ENCODE results near the gene HTRA1.

The HTRA1 gene

GRCh38 chr10:122500726-122501125 is 39.4 kb downstream of the HTRA1 start:
- no peak overlapping the region for H3K4me2 ChIP-seq
- H3K27ac ChIP-seq: no peak overlapping the region
- no peaks in the 10 kb centered on the region for H3K36me3 ChIP-seq
- H3K4me3 ChIP-seq: no peak overlapping the region
- no peaks in the 10 kb centered on the region for H3K9me3 ChIP-seq
- no peak for TF ChIP-seq Cebpa-rat (IDR thresholded peaks at IDR 0.05)
- no peak overlapping the region for H3K9ac ChIP-seq
- H4K20me1 ChIP-seq: no peaks in the 10 kb centered on the region
- H3K4me1 ChIP-seq: peaks cover 7% of the 10 kb centered on the region; the same call in 1 of the 2 replicates
- H3K27me3 ChIP-seq: no peaks in the 10 kb centered on the region

GRCh38 chr10:122503012-122503411 is 41.7 kb downstream of the HTRA1 start:
- Histone ChIP-seq H3K27ac (no peak overlapping the region), H3K9ac (no peak overlapping the region), H3K4me3 (no peak overlapping the region), H3K36me3 (no peaks in the 10 kb centered on the region), H3K4me2 (no peak overlapping the region), H4K20me1 (no peaks in the 10 kb centered on the region), H3K27me3 (no peaks in the 10 kb centered on the region), H3K9me3 (no peaks in the 10 kb centered on the region), H3K4me1 (peaks cover 7% of the 10 kb centered on the region; the same call in 1 of the 2 replicates)
- no peak for TF ChIP-seq Cebpa-rat (IDR thresholded peaks at IDR 0.05)

DNA sequence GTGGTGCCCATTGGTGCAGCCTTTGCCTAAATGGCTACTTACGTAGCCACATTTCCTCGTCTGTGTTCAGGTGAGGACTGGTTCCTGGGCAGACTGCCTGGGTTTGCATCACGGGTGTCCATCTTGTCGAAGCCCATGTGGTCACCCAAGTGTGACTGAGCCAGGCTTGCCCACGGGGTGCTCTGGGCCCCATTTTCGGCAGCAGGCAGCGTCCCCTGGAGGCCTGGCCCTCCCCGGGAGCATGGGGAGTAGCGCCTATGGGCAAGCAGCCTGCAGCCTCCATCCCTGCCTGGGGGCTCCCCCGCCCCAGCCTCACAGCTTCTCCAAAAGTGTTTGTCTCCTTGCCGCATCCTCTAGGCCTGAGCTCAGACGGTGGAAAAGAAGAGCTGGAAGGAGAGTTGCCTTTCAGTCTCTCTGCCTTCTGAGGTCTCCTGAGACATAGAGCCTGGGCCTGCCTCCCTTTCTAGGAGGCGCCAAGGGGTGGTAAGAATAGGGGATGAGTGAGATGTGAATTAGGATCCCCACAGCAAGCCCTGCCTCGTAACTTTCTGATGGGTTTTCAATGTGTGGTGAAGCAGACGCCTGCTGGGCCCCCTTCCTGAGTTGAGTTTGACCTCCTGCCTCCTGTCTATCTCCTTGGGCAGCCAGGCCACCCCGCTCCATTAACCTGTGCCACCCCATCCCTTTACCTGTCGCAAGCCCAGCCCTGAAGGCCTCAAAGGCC is 42.7 kb downstream of the HTRA1 start:
- H3K4me1 ChIP-seq: peaks cover 5% of the 10 kb centered on the region; the same call in 1 of the 2 replicates
- H4K20me1 ChIP-seq: no peaks in the 10 kb centered on the region
- H3K9me3 ChIP-seq: no peaks in the 10 kb centered on the region
- no peak for TF ChIP-seq Cebpa-rat (IDR thresholded peaks at IDR 0.05)
- H3K36me3 ChIP-seq: no peaks in the 10 kb centered on the region
- H3K4me3 ChIP-seq: no peak overlapping the region
- H3K27ac ChIP-seq: no peak overlapping the region
- H3K9ac ChIP-seq: no peak overlapping the region
- H3K27me3 ChIP-seq: no peaks in the 10 kb centered on the region
- H3K4me2 ChIP-seq: no peak overlapping the region

- Histone ChIP-seq H3K27ac (no peak overlapping the region), H3K36me3 (no peaks in the 10 kb centered on the region), H3K4me1 (no peaks in the 10 kb centered on the region), H3K9me3 (no peaks in the 10 kb centered on the region), H4K20me1 (no peaks in the 10 kb centered on the region), H3K4me3 (no peak overlapping the region), H3K9ac (no peak overlapping the region), H3K27me3 (no peaks in the 10 kb centered on the region), H3K4me2 (no peak overlapping the region)
- no peak for TF ChIP-seq Cebpa-rat (IDR thresholded peaks at IDR 0.05)
Measured at GRCh38 chr10:122504610-122504950, 43.2 kb downstream of the HTRA1 start.

DNA sequence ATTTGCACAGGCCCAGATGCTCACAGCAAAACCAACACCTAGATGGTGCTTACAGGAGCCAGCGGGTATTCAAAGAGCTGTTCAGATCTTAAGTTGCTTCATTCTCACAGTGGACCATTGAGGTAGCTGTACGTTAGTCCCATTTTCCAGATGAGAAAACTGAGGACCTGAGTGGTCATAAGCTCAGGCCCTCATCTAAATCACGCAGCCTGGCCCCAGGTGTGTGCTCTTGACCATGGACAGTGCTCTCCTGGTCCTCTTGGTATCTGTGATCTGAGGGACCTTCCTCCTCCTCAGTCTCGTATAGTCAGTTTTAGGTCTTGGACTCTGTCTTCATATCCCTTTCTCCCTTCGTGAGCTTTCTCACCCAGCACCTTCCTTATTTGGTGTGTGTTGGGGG is 43.7 kb downstream of the HTRA1 start:
- no peak overlapping the region for H3K4me2 ChIP-seq

GRCh38 chr10:122505885-122506645 is 44.7 kb downstream of the HTRA1 start:
- Histone ChIP-seq H3K4me1 (no peaks in the 10 kb centered on the region), H4K20me1 (no peaks in the 10 kb centered on the region), H3K9me3 (no peaks in the 10 kb centered on the region), H3K4me3 (no peak overlapping the region), H3K27me3 (no peaks in the 10 kb centered on the region), H3K27ac (no peak overlapping the region), H3K36me3 (no peaks in the 10 kb centered on the region), H3K9ac (no peak overlapping the region), H3K4me2 (no peak overlapping the region)
- no peak for TF ChIP-seq Cebpa-rat (IDR thresholded peaks at IDR 0.05)

More for the DNA sequence above, 43.7 kb downstream of the HTRA1 start:
- no peak for TF ChIP-seq Cebpa-rat (IDR thresholded peaks at IDR 0.05)
- Histone ChIP-seq H3K4me1 (no peaks in the 10 kb centered on the region), H3K9ac (no peak overlapping the region), H3K9me3 (no peaks in the 10 kb centered on the region), H3K4me3 (no peak overlapping the region), H3K36me3 (no peaks in the 10 kb centered on the region), H4K20me1 (no peaks in the 10 kb centered on the region), H3K27ac (no peak overlapping the region), H3K27me3 (no peaks in the 10 kb centered on the region)

GRCh38 chr10:122507616-122508015 is 46.3 kb downstream of the HTRA1 start:
- H3K36me3 ChIP-seq: no peaks in the 10 kb centered on the region
- no peak for TF ChIP-seq Cebpa-rat (IDR thresholded peaks at IDR 0.05)
- no peaks in the 10 kb centered on the region for H3K9me3 ChIP-seq
- no peaks in the 10 kb centered on the region for H3K27me3 ChIP-seq
- no peaks in the 10 kb centered on the region for H4K20me1 ChIP-seq
- no peak overlapping the region for H3K4me2 ChIP-seq
- no peak overlapping the region for H3K9ac ChIP-seq
- no peak overlapping the region for H3K4me3 ChIP-seq
- no peak overlapping the region for H3K27ac ChIP-seq
- H3K4me1 ChIP-seq: peaks cover under 1% of the 10 kb centered on the region

DNA sequence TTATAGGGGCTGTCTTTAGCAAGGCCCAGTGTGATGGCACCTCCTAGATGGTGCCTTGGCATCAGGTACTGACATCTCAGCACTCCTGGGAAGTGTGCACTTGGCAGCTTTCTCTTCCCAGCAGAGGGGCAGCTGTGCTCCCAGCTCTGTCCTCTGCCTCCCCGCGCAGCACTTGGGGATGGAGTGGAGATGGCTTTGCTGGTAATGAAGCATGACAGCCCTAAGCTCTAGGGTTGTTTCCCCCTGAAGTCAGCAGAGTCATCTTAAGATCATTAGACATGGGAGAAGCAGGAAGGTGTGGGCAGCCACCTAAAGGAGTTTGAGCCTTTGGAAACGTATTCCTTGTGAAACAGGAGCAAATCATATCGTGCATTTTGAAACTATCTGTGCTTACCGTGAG is 46.7 kb downstream of the HTRA1 start:
- no peak overlapping the region for H3K9ac ChIP-seq
- no peaks in the 10 kb centered on the region for H3K36me3 ChIP-seq
- no peak overlapping the region for H3K4me3 ChIP-seq
- peaks cover 5% of the 10 kb centered on the region for H3K4me1 ChIP-seq
- no peaks in the 10 kb centered on the region for H3K9me3 ChIP-seq
- H3K27ac ChIP-seq: no peak overlapping the region
- no peak overlapping the region for H3K4me2 ChIP-seq
- H3K27me3 ChIP-seq: no peaks in the 10 kb centered on the region
- TF ChIP-seq Cebpa-rat (IDR thresholded peaks at IDR 0.05): no peak
- no peaks in the 10 kb centered on the region for H4K20me1 ChIP-seq

DNA sequence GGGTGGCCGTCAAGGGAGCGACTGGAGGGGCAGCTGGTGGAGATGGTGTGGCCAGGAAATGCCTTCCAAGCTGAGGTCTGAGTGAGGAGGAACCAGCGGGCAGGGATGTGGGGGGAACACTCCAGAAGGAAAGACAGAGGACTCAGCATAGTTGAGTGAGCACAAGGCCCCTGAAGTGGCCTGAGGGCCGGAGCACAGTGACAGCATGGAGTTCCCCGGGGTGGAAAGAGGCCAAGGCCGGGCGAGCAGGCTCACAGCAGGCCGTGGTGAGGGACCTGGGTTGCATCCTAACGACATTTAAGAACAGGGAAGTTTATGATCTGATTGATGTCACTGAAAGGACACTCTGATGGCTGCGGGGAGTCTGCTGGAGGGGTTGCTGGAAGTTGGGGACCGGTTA is 48.0 kb downstream of the HTRA1 start:
- no peaks in the 10 kb centered on the region for H3K36me3 ChIP-seq
- no peaks in the 10 kb centered on the region for H3K9me3 ChIP-seq
- no peaks in the 10 kb centered on the region for H3K27me3 ChIP-seq
- no peaks in the 10 kb centered on the region for H4K20me1 ChIP-seq
- H3K27ac ChIP-seq: no peak overlapping the region
- no peak for TF ChIP-seq Cebpa-rat (IDR thresholded peaks at IDR 0.05)
- H3K4me1 ChIP-seq: peaks cover 12% of the 10 kb centered on the region
- no peak overlapping the region for H3K4me3 ChIP-seq
- H3K4me2 ChIP-seq: no peak overlapping the region
- H3K9ac ChIP-seq: no peak overlapping the region

DNA sequence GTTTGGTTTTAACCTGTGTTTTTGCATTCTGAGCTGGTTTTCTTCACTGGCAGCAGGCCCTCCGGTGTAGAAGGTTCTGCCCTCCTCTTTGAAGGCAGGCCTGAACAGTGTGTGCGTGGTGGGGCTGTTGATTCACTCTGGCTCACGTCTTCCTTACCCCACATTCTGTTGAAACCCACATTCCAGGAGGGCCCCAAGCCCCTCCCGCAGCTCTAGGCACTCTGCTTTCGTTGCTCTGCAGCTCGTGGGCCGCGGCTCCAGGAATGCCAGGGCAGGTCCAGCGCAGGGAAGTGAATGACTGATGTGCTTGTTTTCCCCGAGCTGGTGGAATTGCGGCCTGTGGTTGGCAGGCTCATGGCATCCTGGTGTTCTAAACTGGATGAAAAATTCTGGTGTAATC is 49.0 kb downstream of the HTRA1 start:
- Histone ChIP-seq H3K27ac (no peak overlapping the region), H3K27me3 (no peaks in the 10 kb centered on the region), H4K20me1 (no peaks in the 10 kb centered on the region), H3K36me3 (no peaks in the 10 kb centered on the region), H3K9ac (no peak overlapping the region), H3K9me3 (no peaks in the 10 kb centered on the region), H3K4me2 (no peak overlapping the region), H3K4me3 (no peak overlapping the region), H3K4me1 (peaks cover 22% of the 10 kb centered on the region)
- no peak for TF ChIP-seq Cebpa-rat (IDR thresholded peaks at IDR 0.05)
